Embryonic facial prominence (tissue), 1 donor: Measurements from ENCODE around the gene DSCAML1.

ENCODE experiments used
- DNase-seq: peaks from one replicate; pipeline ENCODE4 v3.0.0-alpha.2; 2016; ENCODE audit errors: extremely low spot score

The DSCAML1 gene

GRCh38 chr11:117832511-117832910, 35.5 kb upstream of the DSCAML1 start:
- no peak for DNase-seq

- DNase-seq, result no peak
Measured at GRCh38 chr11:117831661-117832415, 34.8 kb upstream of the DSCAML1 start.

- no peak for DNase-seq
Measured at GRCh38 chr11:117830674-117831351, 33.8 kb upstream of the DSCAML1 start.

GRCh38 chr11:117830072-117830471, 33.1 kb upstream of the DSCAML1 start:
- DNase-seq, result no peak

GRCh38 chr11:117829369-117829725, 32.3 kb upstream of the DSCAML1 start:
- no peak for DNase-seq

GRCh38 chr11:117828611-117829368, 31.8 kb upstream of the DSCAML1 start:
- DNase-seq, result no peak

- no peak for DNase-seq
Measured at GRCh38 chr11:117827521-117828511, 30.8 kb upstream of the DSCAML1 start.

GRCh38 chr11:117826832-117827231, 29.8 kb upstream of the DSCAML1 start:
- DNase-seq, result no peak

- no peak for DNase-seq
Measured at GRCh38 chr11:117826190-117826570, 29.2 kb upstream of the DSCAML1 start.

GRCh38 chr11:117825538-117826189, 28.6 kb upstream of the DSCAML1 start:
- no peak for DNase-seq

GRCh38 chr11:117824571-117825537, 27.8 kb upstream of the DSCAML1 start, which contains the start of gene FXYD2:
Gene FXYD2, minus strand, starts transcription at chr11:117824744. Its CDS starts 66 bp downstream, at chr11:117824678.
- no peak for DNase-seq

- no peak for DNase-seq
Measured at GRCh38 chr11:117823946-117824420, 27.0 kb upstream of the DSCAML1 start.

GRCh38 chr11:117823294-117823945, 26.4 kb upstream of the DSCAML1 start:
- no peak for DNase-seq

GRCh38 chr11:117822074-117823033, 25.3 kb upstream of the DSCAML1 start:
- no peak for DNase-seq

GRCh38 chr11:117821431-117821830, 24.4 kb upstream of the DSCAML1 start:
- no peak for DNase-seq

- DNase-seq, result no peak
Measured at GRCh38 chr11:117820516-117820915, 23.5 kb upstream of the DSCAML1 start.

GRCh38 chr11:117820071-117820470, 23.1 kb upstream of the DSCAML1 start:
- no peak for DNase-seq
